Fibroblast of lung (primary cell): Measurements from ENCODE around the gene OXTR. TPM values are rescaled to one million over a fixed set of nuclear protein-coding genes. Genes with fewer than 3 reads are reported as not detected.

Experiments used
- DNase-seq, 2 donors: peaks; one replicate each; pipeline versions ENCODE4 v3.0.0 to v3.0.0-alpha.2; 2010; ENCODE audit warnings: low read depth in 2 of 2
- H2AFZ ChIP-seq: 2 replicates; pipeline ENCODE4 v1.5.1; 2012; ENCODE audit warnings: low read length, control low read depth, inconsistent platforms
- H3K27ac ChIP-seq: 2 replicates; pipeline ENCODE4 v1.5.1; 2011; ENCODE audit warnings: low read length, control low read depth; ENCODE audit not compliant: insufficient read depth
- H3K27me3 ChIP-seq: 2 replicates; pipeline ENCODE4 v1.5.1; 2011; ENCODE audit warnings: mild to moderate bottlenecking, low read length; ENCODE audit not compliant: control insufficient read depth, insufficient read depth
- H3K36me3 ChIP-seq: 2 replicates; pipeline ENCODE4 v1.5.1; 2011; ENCODE audit warnings: low read length; ENCODE audit not compliant: control insufficient read depth, insufficient read depth
- H3K4me1 ChIP-seq: 2 replicates; pipeline ENCODE4 v1.5.1; 2011; ENCODE audit warnings: low read length; ENCODE audit not compliant: control insufficient read depth, insufficient read depth; ENCODE audit errors: extremely low read depth
- H3K4me2 ChIP-seq: 2 replicates; pipeline ENCODE4 v1.5.1; 2011; ENCODE audit warnings: low read length, control low read depth; ENCODE audit not compliant: insufficient read depth; ENCODE audit errors: extremely low read depth
- H3K4me3 ChIP-seq, 4 experiments: fragments of 200-600 bp in 1 of 4; sonication (generic) in 1 of 4; replicated peaks in 1 of 4; 2 replicates each; pipeline ENCODE4 v1.5.1; 2011 to 2016; ENCODE audit warnings: low read length in 4 of 4, low read depth in 3 of 4, mild to moderate bottlenecking in 3 of 4, control low read depth in 2 of 4, inconsistent platforms in 1 of 4, mixed read lengths in 1 of 4; ENCODE audit not compliant: insufficient read depth in 1 of 4; ENCODE audit errors: control extremely low read depth in 1 of 4
- H3K79me2 ChIP-seq: 2 replicates; pipeline ENCODE4 v1.5.1; 2012; ENCODE audit warnings: mild to moderate bottlenecking, low read length, inconsistent platforms; ENCODE audit not compliant: control insufficient read depth, insufficient read depth
- H3K9ac ChIP-seq: 2 replicates; pipeline ENCODE4 v1.5.1; 2011; ENCODE audit warnings: mild to moderate bottlenecking, low read length, control low read depth; ENCODE audit not compliant: insufficient read depth
- H3K9me3 ChIP-seq: 2 replicates; pipeline ENCODE4 v1.5.1; 2012; ENCODE audit warnings: low read depth, low read length; ENCODE audit not compliant: control insufficient read depth, insufficient read depth
- H4K20me1 ChIP-seq: 2 replicates; pipeline ENCODE4 v1.5.1; 2011; ENCODE audit warnings: low read length; ENCODE audit not compliant: control insufficient read depth, insufficient read depth; ENCODE audit errors: extremely low read depth
- CTCF ChIP-seq, 2 donors: IDR thresholded peaks in 1 of 2; conservative IDR thresholded peaks in 1 of 2; 1 replicate in 1 of 2; 2 replicates in 1 of 2; pipeline ENCODE4 v1.5.1; 2011 to 2012; ENCODE audit warnings: low read length in 2 of 2, control low read depth in 1 of 2, inconsistent platforms in 1 of 2, low read depth in 1 of 2, mild to moderate bottlenecking in 1 of 2
- EZH2 ChIP-seq: IDR thresholded peaks from 2 replicates; pipeline ENCODE4 v1.5.1; 2012; ENCODE audit warnings: low read length, control low read depth, mild to moderate bottlenecking; ENCODE audit errors: missing control alignments
- polyA plus RNA-seq, 2 donors: library from polyadenylated mRNA; depleted of rRNA in 1 of 2; stranded (reverse) in 1 of 2; unstranded in 1 of 2; fragments of >200 nt; gene quantifications; 2 replicates each; pipeline ENCODE4 v1.2.1, GENCODE V29; 2011 to 2012; ENCODE audit warnings: missing spikeins in 1 of 2
- total RNA-seq: library from RNA; depleted of rRNA; stranded (reverse); fragments of >200 nt; gene quantifications from 2 replicates; pipeline ENCODE4 v1.2.1, GENCODE V29; 2014

OXTR gene
- total and polyA plus RNA-seq, 2 donors (not counting 1 experiment from before 2014, with no cell fraction given): 3.6 to 47.2 TPM

- H4K20me1 ChIP-seq: no peaks in the 10 kb centered on the region
- H2AFZ ChIP-seq: no peak overlapping the region
- no peak for DNase-seq
- H3K27me3 ChIP-seq: no peaks in the 10 kb centered on the region
- H3K9ac ChIP-seq: no peak overlapping the region
- peaks cover 2% of the 10 kb centered on the region for H3K4me1 ChIP-seq
- no peaks in the 10 kb centered on the region for H3K79me2 ChIP-seq
- no peaks in the 10 kb centered on the region for H3K9me3 ChIP-seq
- no peak overlapping the region for H3K27ac ChIP-seq
- H3K4me3 ChIP-seq: no peak overlapping the region
- no peaks in the 10 kb centered on the region for H3K36me3 ChIP-seq
- TF ChIP-seq CTCF (conservative IDR thresholded peaks at IDR 0.05 in 1 of 2, IDR thresholded peaks at IDR 0.05 in 1 of 2; ENCODE audit: low read depth in 1 of 2, low read length in 2 of 2): no peak
- no peak for TF ChIP-seq EZH2
- H3K4me2 ChIP-seq: no peak overlapping the region
Observed at GRCh38 chr3:8709801-8710507, 59.5 kb downstream of the OXTR start.

GRCh38 chr3:8709287-8709686 lies 60.1 kb downstream of the OXTR start:
- no peak overlapping the region for H3K9ac ChIP-seq
- no peaks in the 10 kb centered on the region for H3K36me3 ChIP-seq
- H3K27ac ChIP-seq: no peak overlapping the region
- no peaks in the 10 kb centered on the region for H3K79me2 ChIP-seq
- no peak for TF ChIP-seq CTCF (conservative IDR thresholded peaks at IDR 0.05 in 1 of 2, IDR thresholded peaks at IDR 0.05 in 1 of 2; ENCODE audit: low read depth in 1 of 2, low read length in 2 of 2)
- TF ChIP-seq EZH2: no peak
- peaks cover 2% of the 10 kb centered on the region for H3K4me1 ChIP-seq
- DNase-seq: no peak
- H3K27me3 ChIP-seq: no peaks in the 10 kb centered on the region
- no peak overlapping the region for H3K4me2 ChIP-seq
- H2AFZ ChIP-seq: no peak overlapping the region
- H4K20me1 ChIP-seq: no peaks in the 10 kb centered on the region
- H3K9me3 ChIP-seq: no peaks in the 10 kb centered on the region
- H3K4me3 ChIP-seq: no peak overlapping the region

- H3K9me3 ChIP-seq: no peaks in the 10 kb centered on the region
- no peak overlapping the region for H3K4me3 ChIP-seq
- H3K27ac ChIP-seq: no peak overlapping the region
- no peaks in the 10 kb centered on the region for H3K27me3 ChIP-seq
- H3K36me3 ChIP-seq: no peaks in the 10 kb centered on the region
- no peak overlapping the region for H3K9ac ChIP-seq
- no peak for DNase-seq
- TF ChIP-seq CTCF (conservative IDR thresholded peaks at IDR 0.05 in 1 of 2, IDR thresholded peaks at IDR 0.05 in 1 of 2; ENCODE audit: low read depth in 1 of 2, low read length in 2 of 2): no peak
- no peak for TF ChIP-seq EZH2
- H3K79me2 ChIP-seq: no peaks in the 10 kb centered on the region
- no peak overlapping the region for H3K4me2 ChIP-seq
- no peaks in the 10 kb centered on the region for H4K20me1 ChIP-seq
- no peaks in the 10 kb centered on the region for H3K4me1 ChIP-seq
- no peak overlapping the region for H2AFZ ChIP-seq
Observed at GRCh38 chr3:8705575-8705974, 63.8 kb downstream of the OXTR start.
